ENCODE results near the gene C1QTNF9.

- no peak for TF ChIP-seq ZNF274 (IDR thresholded peaks at IDR 0.05; ENCODE audit: low read depth, low read length)
- TF ChIP-seq YY1 (IDR thresholded peaks at IDR 0.05; ENCODE audit: insufficient read depth, insufficient read length) = no peak
- no peak for TF ChIP-seq SUZ12 (IDR thresholded peaks at IDR 0.05; ENCODE audit: extremely low read depth, insufficient read depth, insufficient read length)
Measured at GRCh38 chr13:24290280-24290932, 19.0 kb upstream of the C1QTNF9 start.
